NCI-H526 (cell line): ENCODE results near the gene GREB1.

ENCODE experiments used
- DNase-seq, 2 experiments: peaks; one replicate each; lab custom pipeline; 2025; lab: John Stamatoyannopoulos, UW

GREB1 gene, protein sequence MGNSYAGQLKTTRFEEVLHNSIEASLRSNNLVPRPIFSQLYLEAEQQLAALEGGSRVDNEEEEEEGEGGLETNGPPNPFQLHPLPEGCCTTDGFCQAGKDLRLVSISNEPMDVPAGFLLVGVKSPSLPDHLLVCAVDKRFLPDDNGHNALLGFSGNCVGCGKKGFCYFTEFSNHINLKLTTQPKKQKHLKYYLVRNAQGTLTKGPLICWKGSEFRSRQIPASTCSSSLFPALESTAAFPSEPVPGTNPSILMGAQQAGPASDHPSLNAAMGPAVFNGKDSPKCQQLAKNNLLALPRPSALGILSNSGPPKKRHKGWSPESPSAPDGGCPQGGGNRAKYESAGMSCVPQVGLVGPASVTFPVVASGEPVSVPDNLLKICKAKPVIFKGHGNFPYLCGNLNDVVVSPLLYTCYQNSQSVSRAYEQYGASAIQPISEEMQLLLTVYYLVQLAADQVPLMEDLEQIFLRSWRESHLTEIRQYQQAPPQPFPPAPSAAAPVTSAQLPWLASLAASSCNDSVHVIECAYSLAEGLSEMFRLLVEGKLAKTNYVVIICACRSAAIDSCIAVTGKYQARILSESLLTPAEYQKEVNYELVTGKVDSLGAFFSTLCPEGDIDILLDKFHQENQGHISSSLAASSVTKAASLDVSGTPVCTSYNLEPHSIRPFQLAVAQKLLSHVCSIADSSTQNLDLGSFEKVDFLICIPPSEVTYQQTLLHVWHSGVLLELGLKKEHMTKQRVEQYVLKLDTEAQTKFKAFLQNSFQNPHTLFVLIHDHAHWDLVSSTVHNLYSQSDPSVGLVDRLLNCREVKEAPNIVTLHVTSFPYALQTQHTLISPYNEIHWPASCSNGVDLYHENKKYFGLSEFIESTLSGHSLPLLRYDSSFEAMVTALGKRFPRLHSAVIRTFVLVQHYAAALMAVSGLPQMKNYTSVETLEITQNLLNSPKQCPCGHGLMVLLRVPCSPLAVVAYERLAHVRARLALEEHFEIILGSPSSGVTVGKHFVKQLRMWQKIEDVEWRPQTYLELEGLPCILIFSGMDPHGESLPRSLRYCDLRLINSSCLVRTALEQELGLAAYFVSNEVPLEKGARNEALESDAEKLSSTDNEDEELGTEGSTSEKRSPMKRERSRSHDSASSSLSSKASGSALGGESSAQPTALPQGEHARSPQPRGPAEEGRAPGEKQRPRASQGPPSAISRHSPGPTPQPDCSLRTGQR (N-terminal part only)

GRCh38 chr2:11533278-11534070 is at the start of gene GREB1:
GREB1 (plus strand) TSS chr2:11534045; CDS start chr2:11556615, 22,570 bp downstream.
- no peak for DNase-seq

DNA sequence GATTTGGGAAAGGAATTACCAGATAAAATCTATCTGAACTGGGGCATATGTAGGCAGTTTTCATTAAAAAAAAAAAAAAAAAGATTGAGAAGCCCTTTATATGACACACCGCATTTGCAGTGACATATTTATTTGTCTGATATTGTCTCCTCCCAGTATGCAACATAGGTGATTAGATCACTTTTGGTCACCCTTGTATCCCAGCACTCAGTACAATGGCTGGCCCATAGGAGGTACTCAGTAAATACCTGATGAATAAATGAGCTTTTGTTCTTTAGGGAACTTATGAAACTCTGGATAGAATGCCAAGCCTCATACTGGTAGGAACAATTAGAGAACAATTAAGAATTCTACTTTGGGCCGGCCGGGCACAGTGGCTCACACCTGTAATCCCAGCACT is 45.0 kb upstream of the GREB1 start:
- DNase-seq, result no peak

- DNase-seq, result no peak
These were observed 43.7 kb upstream of the GREB1 start for GRCh38 chr2:11490194-11490593.

DNA sequence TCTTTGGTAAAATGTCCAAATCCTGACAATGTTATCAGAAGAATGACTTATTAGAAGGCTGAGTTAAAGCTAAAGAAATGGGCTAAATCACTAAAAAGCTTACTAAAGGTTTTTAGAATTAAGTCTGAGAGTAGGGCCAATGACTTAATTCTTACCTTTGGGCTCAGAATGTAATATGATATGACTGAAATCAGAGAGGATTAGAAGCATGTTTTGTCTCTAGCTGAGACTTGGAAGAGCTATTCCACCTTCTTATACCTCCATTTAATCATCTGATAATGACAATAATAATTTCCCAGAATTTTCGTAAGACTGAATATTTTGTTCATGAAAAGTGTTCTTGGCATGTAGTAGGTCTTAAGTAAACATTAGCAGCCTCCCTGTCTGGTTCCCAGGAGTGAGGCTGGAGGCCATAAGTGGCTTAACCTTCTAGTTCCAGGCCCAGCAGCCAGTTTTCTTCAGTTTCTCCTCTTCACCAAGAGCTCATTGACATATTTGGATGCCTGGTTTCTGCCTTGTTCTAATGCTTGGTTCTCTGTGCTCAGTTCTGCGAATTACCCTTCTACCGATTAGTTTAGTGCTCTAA is 42.4 kb upstream of the GREB1 start:
- no peak for DNase-seq

GRCh38 chr2:11492244-11492643 is 41.6 kb upstream of the GREB1 start:
- no peak for DNase-seq

DNA sequence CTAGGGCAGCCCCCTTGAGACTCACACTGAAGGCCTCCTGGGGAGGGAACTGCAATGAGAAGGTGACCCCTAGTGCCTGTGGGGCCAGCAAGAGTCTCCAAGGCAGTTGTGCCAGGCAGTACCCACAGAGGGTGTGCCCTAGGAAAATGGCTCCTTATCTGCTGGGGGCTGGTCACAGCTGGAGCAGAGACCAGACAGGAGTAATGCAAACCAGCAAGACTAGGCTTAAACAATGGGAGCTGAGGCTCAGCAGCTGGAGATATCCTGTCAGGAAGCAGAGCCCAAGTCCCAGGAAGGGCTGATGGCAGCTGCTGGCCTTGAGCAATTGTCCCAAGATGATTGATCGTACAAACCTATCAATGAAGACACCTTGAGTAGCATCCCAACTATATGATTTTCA is 41.1 kb upstream of the GREB1 start:
- no peak for DNase-seq

DNA sequence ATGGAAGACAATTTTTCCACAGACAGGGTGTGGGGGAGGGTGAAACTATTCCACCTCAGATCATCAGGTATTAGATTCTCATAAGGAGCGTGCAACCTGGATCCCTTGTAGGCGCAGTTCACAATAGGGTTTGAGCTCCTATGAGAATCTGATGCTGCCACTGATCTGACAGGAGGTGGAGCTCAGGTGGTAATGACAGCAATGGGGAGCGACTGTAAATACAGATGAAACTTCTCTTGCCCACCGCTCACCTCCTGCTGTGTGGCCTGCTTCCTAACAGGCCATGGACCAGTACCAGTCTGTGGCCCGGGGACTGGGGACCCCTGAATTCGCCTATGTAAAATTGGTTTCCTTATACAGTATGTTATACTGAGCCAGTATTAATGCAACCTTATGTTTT is 40.6 kb upstream of the GREB1 start:
- DNase-seq, result no peak

GRCh38 chr2:11494310-11494709 is 39.5 kb upstream of the GREB1 start:
- DNase-seq, result no peak

GRCh38 chr2:11495844-11496681 is 37.8 kb upstream of the GREB1 start:
- DNase-seq, result no peak

DNA sequence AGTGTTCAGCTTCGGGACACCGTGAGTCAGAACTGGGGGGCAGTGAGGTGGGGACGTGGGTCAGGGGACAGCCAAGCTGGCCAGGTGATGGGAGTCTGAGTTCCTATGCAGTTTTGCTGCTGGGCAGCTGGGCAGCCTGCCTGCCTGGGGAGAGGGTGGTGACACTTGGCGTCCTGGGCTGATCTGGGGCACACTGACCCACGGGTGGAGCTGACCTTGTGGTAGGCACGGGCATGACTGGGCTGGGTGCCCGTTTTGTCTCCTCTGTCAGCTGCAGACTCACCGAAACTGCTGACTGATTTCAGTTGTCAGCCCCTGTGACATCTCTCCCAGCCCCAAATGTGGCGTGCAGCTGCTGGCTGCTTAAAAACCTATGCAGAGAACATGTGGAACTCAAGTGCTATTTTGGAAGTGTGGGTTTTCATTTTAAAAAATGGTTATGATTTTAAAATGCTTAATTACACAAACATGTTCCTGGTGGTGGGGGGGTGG is 35.3 kb upstream of the GREB1 start:
- peak in 1 of 2 experiments; percentile 25 for DNase-seq

DNA sequence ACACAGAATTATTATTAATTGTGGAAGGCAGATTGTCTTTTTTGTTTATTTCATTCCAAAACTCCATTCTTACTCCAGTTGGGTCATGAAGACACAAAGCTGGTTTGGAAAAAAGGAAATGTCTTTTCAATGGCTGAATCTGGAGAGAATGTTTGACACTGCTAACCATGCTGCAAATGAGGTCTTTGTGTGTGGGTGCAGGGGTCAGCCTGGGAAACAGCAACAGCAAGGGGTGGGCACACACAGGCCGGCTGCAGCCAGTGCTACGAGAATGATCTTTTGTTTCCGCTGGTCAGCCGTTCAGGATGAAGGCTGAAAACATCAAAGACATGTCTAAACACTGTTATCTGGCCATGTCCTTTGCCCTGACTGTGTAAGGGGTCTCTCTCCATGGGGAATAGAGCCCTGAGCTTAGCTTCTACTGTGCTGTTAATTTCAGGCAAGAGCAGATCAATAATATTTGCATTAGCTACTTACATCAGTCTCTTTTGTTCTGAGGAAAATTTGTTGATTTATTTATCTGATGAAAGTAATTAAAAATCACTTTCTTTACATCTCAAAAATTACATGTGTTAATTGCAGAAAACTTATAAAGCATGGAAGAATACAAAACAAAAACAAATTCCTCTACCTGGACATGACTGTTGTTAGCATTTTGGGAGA is 34.6 kb upstream of the GREB1 start:
- no peak for DNase-seq

GRCh38 chr2:11500702-11501303 is 33.0 kb upstream of the GREB1 start:
- DNase-seq, result peak; percentile 75 to 79

- no peak for DNase-seq
These were observed 31.0 kb upstream of the GREB1 start for GRCh38 chr2:11502740-11503292.

DNA sequence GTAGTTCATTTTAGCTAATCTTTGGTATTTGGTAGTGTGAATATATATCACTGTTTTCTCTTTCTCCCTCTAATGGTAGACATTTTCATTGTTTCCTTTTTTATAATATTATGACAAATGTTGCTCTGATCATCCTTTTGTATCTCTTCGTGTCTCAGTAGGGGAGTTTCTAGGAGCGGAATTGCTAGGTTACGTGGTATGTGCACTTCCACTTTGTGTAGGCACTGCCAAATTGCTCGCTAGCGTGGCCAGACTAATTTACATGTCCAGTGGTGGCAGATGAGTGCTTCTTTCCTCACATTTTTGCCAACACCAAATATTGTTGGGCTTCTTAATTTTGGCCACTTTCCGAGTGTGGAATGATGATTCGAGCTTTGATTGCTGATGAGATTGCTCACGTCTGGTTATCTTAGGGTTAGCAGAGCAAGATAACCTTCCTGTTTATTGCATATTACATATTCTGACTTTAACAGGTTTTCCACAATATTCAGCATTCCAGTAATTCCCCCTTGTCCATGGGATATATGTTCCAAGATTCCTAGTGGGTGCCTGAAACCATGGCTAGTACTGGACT is 30.4 kb upstream of the GREB1 start:
- no peak for DNase-seq

DNA sequence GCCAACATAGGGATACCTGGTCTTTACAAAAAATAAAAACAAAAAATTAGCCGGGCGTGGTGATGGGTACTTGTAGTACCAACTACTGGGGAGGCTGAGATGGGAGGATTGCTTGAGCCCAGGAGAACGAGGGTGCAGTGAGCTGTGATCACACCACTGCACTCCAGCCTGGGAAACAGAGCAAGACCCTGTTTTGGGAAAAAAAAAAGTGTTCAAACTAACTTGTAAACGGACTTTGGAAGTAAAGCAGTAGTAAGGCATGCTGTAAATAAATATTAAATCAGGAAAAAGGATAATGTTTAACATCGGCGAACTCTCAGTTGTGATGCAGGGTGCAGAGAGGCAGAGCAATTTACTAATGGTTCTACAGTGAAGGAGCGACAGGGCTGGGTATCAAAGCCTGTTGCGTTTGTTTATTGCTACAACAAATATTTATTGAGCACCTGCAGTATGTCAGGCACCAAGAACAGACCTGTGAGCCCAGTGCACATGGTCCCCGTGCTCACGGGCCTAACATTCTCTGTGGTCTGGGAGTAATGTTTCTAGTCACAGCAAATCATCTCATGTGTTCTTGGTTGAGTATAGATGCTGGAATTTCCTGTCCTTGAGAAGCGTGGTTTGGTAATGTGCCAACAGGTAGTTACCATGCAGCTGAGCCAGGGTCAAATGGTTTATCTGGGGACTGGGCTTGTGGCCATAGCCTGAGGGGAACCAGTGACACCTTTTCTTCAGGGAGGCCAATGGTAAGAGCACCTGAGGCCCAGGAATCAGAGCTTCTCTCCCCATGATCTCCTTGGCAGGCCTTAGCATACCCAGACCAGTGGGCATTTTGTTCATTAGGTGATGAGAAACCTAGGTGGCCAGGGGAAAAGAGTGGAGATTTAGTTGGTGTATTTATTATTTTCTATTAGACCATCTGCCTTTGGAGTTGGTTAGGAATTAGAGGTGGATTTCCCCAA is 27.9 kb upstream of the GREB1 start:
- no peak for DNase-seq

GRCh38 chr2:11506611-11506969 is 27.3 kb upstream of the GREB1 start:
- no peak for DNase-seq

DNA sequence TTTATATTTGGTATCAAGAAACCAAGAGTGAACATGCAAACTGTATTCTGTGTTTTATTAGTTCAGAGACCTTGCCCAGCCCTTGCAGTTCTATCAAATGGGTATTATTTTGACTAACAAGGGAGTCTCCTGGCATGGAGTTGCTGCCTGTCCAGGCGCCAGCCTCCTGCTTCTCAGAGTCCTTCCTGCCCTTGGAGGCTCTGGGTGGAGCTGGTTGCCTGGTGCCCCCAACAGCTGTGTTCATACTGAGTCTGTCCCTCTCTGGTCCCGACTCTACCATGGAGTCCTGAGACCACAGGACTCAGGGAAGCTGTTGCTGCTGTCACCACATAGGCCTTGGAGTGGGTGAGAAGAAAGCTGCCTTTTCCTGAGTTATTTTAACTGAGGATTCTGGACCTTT is 26.3 kb upstream of the GREB1 start:
- DNase-seq, result no peak
